Measurements from ENCODE around the gene CEACAM4. TPM values are rescaled to one million over a fixed set of nuclear protein-coding genes. Genes with fewer than 3 reads are reported as not detected.

Gene CEACAM4
- total RNA-seq, 3 donors from 2014 or later = 0.66 to 1.8 TPM; not detected in 1

DNA sequence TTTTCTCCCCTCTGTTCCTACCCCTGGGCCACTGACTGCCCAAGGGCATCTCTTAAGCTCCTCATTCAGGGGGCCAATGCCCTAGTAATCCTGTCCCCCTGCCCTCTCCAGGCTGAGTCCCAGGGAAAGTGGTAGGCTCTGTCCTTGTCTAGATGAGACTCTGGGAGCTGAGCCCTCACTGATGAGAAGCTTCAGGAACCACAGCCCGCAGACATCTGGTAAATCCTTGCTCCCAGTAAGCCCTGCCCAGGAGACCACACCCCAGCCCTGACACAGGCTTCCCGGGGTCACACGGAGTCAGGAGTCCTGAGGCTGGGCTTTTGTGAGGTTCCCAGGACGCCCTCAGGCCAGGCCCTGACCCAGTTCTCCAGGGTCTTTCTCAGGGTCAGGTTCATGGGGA is 1.9 kb downstream of the CEACAM4 start:
- no peak overlapping the region for H3K4me3 ChIP-seq
- no peaks in the 10 kb centered on the region for H3K36me3 ChIP-seq
- peaks cover 0 to 36% of the 10 kb centered on the region in 2 donors for H3K27me3 ChIP-seq
- no peak for DNase-seq (ENCODE audit: low spot score in 2 of 2)
- H3K9me3 ChIP-seq = no peaks in the 10 kb centered on the region
- no peak overlapping the region for H3K27ac ChIP-seq
- TF ChIP-seq POLR2AphosphoS5 (IDR thresholded peaks at IDR 0.05) (no peak), POLR2A (IDR thresholded peaks at IDR 0.05) (no peak)
- TF ChIP-seq, protein P1, sequence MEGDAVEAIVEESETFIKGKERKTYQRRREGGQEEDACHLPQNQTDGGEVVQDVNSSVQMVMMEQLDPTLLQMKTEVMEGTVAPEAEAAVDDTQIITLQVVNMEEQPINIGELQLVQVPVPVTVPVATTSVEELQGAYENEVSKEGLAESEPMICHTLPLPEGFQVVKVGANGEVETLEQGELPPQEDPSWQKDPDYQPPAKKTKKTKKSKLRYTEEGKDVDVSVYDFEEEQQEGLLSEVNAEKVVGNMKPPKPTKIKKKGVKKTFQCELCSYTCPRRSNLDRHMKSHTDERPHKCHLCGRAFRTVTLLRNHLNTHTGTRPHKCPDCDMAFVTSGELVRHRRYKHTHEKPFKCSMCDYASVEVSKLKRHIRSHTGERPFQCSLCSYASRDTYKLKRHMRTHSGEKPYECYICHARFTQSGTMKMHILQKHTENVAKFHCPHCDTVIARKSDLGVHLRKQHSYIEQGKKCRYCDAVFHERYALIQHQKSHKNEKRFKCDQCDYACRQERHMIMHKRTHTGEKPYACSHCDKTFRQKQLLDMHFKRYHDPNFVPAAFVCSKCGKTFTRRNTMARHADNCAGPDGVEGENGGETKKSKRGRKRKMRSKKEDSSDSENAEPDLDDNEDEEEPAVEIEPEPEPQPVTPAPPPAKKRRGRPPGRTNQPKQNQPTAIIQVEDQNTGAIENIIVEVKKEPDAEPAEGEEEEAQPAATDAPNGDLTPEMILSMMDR (IDR thresholded peaks at IDR 0.05) = no peak
- intact Hi-C loops (cut with DNase I; ENCODE audit: low total_unique reads) = no loop called here
- H3K4me1 ChIP-seq = no peaks in the 10 kb centered on the region

DNA sequence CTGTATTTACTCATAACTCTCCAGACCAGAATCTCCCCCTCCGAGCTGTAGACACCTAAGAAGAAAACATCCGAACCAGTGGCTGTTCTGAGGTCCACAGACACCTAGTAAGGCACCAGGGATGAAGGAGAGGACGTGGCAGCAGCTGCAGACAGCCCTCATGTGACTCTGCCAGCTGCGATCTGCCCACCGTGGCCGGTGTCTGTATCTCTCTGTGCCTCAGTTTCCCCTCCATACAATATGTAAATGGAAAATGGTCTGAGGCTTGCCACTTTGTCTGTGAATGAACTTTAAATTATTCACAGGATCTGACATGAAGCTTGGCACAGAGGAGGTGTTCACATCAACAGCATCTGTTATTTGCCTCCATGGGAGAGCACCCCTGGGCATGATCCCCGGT is 2.4 kb downstream of the CEACAM4 start:
- intact Hi-C loops (cut with DNase I; ENCODE audit: low total_unique reads) = no loop called here
- Histone ChIP-seq H3K4me1 (no peaks in the 10 kb centered on the region), H3K9me3 (no peaks in the 10 kb centered on the region), H3K36me3 (no peaks in the 10 kb centered on the region), H3K4me3 (no peak overlapping the region), H3K27ac (no peak overlapping the region), H3K27me3 (peaks cover 0 to 36% of the 10 kb centered on the region in 2 donors)
- no peak for TF ChIP-seq POLR2A (IDR thresholded peaks at IDR 0.05)
- TF ChIP-seq, protein P1 (IDR thresholded peaks at IDR 0.05) = no peak
- no peak for TF ChIP-seq POLR2AphosphoS5 (IDR thresholded peaks at IDR 0.05)
- no peak for DNase-seq (ENCODE audit: low spot score in 2 of 2)

DNA sequence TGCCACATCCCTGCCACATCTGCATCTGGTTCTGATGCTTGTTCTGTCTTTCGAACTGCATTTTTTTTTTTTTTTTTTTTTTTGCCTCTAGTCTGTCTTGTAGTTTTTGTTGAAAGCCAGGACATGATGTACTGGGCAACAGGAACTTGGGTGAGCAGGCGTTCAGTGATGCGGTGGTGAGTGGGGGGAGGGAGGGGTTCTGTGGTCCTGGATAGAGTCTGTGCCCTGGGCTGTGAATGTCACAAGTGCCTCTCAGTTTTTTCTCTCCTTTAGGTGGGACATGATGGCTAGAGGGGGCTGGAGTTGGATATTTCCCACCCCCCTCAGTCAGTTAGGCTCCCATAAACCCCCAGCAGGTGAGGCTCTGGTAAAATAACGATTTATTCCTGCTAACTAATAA is 3.5 kb downstream of the CEACAM4 start:
- DNase-seq (ENCODE audit: low spot score in 2 of 2) = no peak
- Histone ChIP-seq H3K36me3 (no peaks in the 10 kb centered on the region), H3K4me3 (no peak overlapping the region), H3K27me3 (peaks cover 0 to 34% of the 10 kb centered on the region in 2 donors), H3K27ac (no peak overlapping the region), H3K4me1 (no peaks in the 10 kb centered on the region), H3K9me3 (no peaks in the 10 kb centered on the region)
- TF ChIP-seq POLR2A (IDR thresholded peaks at IDR 0.05) (no peak), POLR2AphosphoS5 (IDR thresholded peaks at IDR 0.05) (no peak)
- TF ChIP-seq, protein P1 (IDR thresholded peaks at IDR 0.05) = no peak
- intact Hi-C loops (cut with DNase I; ENCODE audit: low total_unique reads) = no loop called here

DNA sequence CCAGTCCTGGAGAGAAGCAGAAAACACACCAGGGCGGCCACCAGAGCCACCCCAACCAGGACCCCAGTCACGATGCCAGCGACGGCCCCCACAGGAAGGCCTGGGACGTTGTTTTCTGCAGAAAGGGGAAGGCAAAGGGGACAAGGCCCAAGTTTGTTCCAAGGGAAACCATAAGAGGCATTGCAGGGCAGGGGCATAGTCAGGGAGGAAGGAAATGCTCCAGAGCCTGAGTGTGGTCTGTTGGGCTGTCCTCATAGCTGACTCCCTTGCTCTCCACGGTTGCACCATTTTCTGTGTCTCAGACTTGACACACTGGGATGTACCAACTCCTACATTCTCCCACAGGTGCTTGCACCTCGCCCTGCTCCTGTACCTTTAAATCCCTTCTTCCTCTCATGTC is 5.2 kb downstream of the CEACAM4 start:
- peaks cover 0 to 18% of the 10 kb centered on the region in 2 donors for H3K27me3 ChIP-seq
- H3K4me1 ChIP-seq = no peaks in the 10 kb centered on the region
- no peaks in the 10 kb centered on the region for H3K36me3 ChIP-seq
- TF ChIP-seq POLR2A (IDR thresholded peaks at IDR 0.05) = no peak
- TF ChIP-seq, protein P1 (IDR thresholded peaks at IDR 0.05) = no peak
- TF ChIP-seq POLR2AphosphoS5 (IDR thresholded peaks at IDR 0.05) = no peak
- intact Hi-C loops (cut with DNase I; ENCODE audit: low total_unique reads) = no loop called here
- no peak overlapping the region for H3K4me3 ChIP-seq
- no peaks in the 10 kb centered on the region for H3K9me3 ChIP-seq
- no peak for DNase-seq (ENCODE audit: low spot score in 2 of 2)
- no peak overlapping the region for H3K27ac ChIP-seq

DNA sequence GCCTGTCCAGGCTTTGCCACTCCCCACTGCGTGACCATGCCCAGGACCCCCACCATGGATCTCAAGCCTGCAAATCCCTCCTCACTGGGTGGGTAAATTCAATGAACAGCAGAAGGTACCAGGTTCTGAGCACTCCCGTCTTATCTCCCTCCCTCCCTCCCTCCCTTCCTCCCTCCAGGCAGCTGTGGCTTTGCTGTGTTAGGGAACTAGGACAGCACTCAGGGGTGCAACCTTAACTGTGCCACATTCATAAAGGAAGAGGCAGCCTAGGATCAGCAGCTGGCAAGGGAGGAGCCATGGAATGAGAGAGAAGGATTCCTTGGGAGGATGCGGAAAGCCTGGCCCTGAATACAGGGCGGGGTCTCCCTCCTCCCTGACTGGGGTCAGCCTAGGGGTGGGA is 5.6 kb downstream of the CEACAM4 start:
- H3K4me3 ChIP-seq = no peak overlapping the region
- no peaks in the 10 kb centered on the region for H3K36me3 ChIP-seq
- no peaks in the 10 kb centered on the region for H3K9me3 ChIP-seq
- H3K4me1 ChIP-seq = no peaks in the 10 kb centered on the region
- intact Hi-C loops (cut with DNase I; ENCODE audit: low total_unique reads) = no loop called here
- no peak overlapping the region for H3K27ac ChIP-seq
- DNase-seq (ENCODE audit: low spot score in 2 of 2) = no peak
- peaks cover 0 to 15% of the 10 kb centered on the region in 2 donors for H3K27me3 ChIP-seq
- TF ChIP-seq POLR2AphosphoS5 (IDR thresholded peaks at IDR 0.05) (no peak), POLR2A (IDR thresholded peaks at IDR 0.05) (no peak)
- TF ChIP-seq, protein P1 (IDR thresholded peaks at IDR 0.05) = no peak

All from breast epithelium (tissue), 4 donors.